Stimulated activated CD4-positive, alpha-beta T cell treated with anti-CD3 and anti-CD28 coated beads, TNF-alpha, amount 100 ng/mL, for 1 hour (primary cell): Measurements from ENCODE around the gene SGPL1.
A peak's percentile ranks its signal among the peaks of the same experiment; 100 is the strongest.

ENCODE experiments used
- DNase-seq, 3 donors: peaks; one replicate each; pipeline ENCODE4 v3.0.0-alpha.2; 2020; ENCODE audit warnings: low read depth in 3 of 3, low spot score in 1 of 3

Gene SGPL1

DNA sequence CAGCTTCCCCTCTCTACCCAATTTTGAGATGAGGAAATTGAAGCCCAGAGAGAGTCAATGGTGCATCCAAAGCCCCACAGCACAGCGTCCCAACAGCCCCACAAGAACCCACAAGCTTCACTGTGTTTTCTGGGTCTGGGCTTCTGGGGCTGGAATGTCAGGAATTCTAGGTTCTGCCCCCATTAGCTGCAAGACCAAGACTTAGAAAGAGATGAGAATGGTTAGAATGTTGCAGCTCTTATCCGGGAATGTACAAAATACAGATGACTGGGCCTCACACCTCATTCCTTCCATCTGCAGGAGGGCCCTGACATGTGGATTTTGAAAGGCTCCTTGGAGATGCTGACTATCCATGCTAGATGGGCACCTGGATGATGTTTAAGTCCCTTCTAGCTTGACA is 6.0 kb upstream of the SGPL1 start:
- no peak for DNase-seq

GRCh38 chr10:70810967-70811366 is 4.8 kb upstream of the SGPL1 start:
- DNase-seq, result no peak

DNA sequence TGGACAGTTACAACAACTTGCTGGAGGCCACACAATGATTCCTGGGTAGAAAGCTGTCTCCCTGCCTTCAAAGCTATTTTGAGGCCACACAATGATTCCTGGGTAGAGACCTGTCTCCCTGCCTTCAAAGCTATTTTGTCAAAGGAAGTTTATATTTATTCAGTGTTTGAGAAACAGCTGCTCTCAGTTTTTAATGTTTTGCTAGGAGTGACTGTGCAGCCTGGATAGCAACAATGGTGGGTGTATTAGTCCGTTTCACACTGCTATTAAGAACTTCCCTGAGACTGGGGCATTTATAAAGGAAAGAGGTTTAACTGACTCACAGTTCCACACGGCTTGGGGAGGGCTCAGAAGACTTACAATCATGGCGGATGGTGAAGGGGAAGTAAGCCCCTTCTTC is 3.9 kb upstream of the SGPL1 start:
- no peak for DNase-seq

DNA sequence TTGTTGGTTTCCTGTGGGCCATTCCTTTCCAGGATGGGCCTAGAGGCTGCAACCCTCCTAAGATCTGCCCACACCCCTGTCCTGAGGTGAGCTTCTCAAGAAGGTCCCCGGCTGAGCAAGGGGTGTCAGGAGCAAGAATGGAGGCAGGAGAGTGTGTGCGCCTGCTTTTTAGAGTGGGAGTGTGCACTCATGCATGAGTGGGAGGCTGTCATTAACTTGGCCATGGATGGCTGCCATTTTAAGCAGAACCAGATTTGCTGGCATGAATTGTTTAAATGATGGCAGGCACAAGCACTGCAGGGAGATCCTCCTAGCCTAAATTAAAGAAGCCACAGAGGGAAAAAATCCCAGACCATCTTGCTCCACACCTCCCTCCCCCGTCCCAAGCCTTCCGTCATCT is 2.9 kb upstream of the SGPL1 start:
- DNase-seq, result no peak

- no peak for DNase-seq
These were observed 1.6 kb upstream of the SGPL1 start for GRCh38 chr10:70814126-70814525.

DNA sequence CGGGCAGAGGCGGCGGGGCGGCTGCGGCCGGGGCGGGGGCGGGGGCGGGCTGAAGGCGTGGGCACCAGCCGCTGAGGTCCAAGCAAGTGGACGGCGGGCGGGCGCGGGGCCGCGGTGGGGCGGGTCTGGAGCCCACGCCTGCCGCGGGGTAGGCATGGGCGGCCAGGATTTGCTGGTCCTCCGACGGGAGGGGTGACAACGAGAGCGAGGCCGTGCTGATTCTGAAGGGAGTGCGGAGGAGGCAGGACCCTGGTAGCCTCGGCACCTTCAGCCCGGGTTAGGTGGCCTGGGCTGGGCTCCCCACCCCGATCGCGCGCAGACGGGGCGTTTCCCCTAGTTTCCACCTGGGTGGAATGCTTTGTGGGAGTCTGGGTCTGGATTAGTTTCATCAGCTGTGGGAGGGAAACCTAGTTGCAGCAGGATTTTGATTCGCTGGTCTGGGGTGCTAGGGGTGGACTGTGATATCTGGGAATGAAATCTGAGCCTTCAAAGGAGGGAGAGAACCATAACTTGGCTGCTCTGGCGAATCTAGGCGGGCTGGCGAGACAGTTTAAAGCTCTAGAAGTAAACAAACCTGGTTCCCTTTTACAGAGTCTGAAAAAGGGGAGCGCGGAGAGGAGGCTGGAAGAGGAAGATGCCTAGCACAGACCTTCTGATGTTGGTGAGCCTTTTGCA is 609 bp downstream of the SGPL1 start:
- DNase-seq, result peak in 1 of 3 donors; percentile 25

GRCh38 chr10:70820976-70821750 is 5.4 kb downstream of the SGPL1 start:
- DNase-seq, result no peak

- DNase-seq, result no peak
These were observed 6.5 kb downstream of the SGPL1 start for GRCh38 chr10:70822076-70822820.

- DNase-seq, result no peak
These were observed 11.5 kb downstream of the SGPL1 start for GRCh38 chr10:70827086-70827757.

DNA sequence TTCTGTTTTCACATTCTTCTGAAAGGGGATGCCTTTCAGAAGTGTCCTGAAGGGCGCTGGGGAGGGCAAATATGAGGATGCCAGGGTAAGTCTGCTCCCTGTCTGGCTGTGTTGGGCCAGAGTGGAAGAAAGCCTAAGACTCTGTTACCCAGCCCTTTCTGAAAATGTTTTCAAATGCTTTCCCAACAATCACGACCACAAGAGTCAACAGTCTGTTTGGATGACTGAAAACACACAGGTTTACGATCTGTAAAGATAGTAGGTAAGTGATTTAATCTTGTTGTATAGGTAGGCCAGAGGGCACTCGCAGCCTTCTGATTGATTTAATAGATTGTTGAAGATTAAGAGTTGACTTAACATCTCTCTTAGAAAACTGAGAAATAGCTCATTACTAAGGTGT is 13.2 kb downstream of the SGPL1 start:
- DNase-seq, result no peak

- DNase-seq, result no peak
These were observed 13.8 kb downstream of the SGPL1 start for GRCh38 chr10:70829543-70829942.

DNA sequence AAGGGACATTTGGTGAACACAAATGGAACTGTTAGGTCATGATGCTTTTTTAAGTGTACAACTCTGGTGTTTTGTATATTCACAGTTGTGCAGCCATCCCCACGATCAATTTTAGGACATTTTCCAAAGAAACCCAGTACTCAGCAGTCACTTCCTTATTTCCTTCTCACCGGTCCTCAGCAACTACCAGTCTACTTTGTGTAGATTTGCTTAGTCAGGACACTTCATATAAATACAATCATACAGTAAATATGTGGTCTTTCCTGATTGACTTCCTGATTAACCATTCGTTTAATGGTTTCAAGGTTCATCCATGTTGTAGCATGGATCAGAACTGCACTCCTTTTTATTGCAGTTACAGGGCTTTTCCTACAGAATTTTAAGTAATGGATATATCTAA is 14.4 kb downstream of the SGPL1 start:
- no peak for DNase-seq

DNA sequence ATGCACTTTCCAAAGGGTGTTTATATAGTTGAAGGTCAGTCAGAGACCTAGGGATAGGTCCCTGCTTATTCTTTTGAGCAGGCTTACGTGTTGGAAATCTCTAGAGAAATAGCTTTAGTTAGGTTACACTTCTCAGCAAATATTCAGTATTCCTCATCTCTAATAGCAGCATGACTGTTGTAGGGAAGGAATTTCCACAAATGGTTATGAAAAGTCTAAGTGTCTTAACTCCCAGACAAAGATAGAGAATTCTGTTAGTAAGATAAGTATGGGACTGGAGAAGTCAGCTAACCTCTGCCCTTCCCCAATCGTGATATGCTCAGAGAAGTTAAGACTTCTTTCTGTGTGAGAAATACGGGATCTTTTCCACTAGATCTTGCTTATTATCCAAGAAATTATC is 16.5 kb downstream of the SGPL1 start:
- DNase-seq, result no peak

- no peak for DNase-seq
These were observed 17.2 kb downstream of the SGPL1 start for GRCh38 chr10:70832852-70833528.

DNA sequence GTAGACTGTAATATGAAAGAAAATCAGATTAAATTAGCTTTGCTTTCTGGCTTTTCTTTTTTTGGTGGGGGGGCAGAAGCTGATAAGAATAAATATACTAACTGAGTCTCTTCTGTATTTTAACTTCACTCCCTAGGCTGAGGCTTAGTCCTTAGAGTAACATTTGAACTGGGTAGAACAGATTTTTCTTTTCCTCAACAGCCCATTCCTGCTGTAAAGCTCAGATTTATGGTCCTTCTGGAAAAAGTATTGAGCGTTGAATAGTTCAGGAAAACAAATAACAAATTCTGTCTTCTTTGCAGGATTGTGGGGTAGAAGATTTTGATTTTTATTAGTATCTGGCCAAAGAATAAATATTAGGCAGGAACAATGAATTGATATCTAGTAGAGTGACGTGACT is 17.9 kb downstream of the SGPL1 start:
- no peak for DNase-seq

- no peak for DNase-seq
These were observed 18.3 kb downstream of the SGPL1 start for GRCh38 chr10:70834021-70834420.

DNA sequence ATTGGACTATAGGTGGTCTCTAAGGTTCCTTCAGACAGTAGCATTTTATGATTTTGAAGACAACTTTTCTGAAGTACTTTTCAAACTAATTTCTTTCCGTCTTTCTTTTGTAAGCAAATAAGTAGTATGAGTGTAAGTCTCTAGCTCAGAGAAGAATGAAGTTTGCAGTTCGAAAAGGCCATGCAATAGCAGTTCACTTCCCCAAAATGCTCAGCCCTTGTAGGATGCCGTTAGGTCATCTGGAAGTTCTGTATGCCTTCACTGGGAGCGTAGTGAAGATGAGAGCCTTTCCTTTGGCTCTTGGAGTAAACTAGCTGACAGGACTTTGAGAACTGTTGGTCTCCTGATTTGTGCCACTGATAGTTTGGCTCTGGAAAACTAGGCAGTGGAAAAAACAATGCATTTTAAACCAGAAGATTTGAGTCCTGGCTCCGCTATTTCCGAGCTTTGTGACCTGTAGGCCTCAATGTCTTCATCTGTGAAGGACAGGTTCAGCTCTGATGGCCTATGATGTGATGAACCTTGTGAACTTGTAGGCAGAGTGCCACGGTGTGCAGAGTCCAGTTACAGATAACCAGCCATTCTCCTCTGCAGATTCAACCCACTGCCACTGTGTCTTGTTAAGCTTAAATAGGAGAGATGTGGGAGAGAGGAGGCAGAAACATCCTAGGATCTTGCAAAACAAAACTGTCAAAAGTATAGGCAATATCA is 18.8 kb downstream of the SGPL1 start:
- DNase-seq, result no peak

DNA sequence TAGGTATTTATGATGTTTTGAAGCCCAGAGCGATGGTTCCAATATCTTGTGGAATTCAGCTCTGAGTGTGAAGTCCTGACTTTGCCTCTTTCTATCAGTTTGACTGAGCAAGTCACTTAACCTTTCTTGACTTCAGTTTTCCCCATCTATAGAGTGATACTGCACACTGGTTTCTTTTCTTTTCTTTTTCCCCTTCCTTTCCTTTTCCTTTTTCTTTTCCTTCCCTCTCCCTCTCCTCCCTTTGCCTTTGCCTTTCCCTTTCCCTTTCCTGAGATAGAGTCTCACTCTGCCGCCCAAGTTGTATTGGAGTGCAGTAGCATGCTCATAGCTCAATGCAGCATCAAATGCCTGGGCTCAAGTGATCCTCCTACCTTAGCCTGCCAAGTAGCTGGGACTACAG is 20.6 kb downstream of the SGPL1 start:
- DNase-seq, result no peak

DNA sequence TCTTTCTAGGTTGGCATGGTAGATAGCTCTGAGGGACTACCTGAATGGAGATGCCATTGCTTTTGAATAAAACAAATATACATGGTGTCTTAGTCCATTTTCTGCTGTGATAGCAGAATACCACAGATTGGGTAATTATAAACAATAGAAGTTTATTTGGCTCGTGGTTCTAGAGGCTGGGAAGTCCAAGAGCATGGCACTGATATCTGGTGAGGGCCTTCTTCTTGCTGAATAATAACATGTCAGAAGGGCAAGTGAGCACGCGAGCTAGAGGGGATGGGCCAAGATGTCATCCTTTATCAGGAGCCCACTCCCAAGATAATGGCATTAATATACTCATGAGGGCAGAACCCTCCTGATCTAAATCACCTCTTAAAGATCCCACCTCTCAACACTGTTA is 21.9 kb downstream of the SGPL1 start:
- no peak for DNase-seq

DNA sequence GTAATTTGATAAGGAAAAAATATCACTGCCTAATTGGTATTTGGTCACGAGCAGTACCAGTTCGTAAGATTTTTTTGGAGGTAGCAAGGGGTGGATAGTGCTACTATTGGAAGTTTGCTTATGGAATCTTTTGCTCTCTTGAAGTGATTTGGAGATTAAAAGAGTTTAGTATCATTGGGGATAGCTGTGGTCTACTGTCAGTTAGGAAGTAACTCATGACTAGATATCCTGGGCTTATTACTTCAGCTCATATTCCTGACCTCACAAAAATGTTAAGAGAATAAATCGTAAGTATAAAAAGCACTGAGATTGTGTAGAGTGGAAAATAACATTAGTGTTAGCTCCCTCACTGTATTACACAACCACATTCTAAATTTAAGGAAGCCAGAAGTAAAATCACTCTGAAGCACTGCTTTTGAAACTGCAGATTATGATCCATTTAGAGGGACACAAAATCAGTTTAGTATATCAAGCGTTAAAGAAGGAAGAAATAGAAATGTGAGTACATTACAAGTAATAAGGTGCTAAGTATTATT is 22.6 kb downstream of the SGPL1 start:
- no peak for DNase-seq
